Fibroblast of lung (primary cell): ENCODE data around the gene EYA2. TPM values are rescaled to one million over a fixed set of nuclear protein-coding genes. Genes with fewer than 3 reads are reported as not detected.

Experiments used
- DNase-seq, 2 donors: peaks; one replicate each; pipeline versions ENCODE4 v3.0.0 to v3.0.0-alpha.2; 2010; ENCODE audit warnings: low read depth in 2 of 2
- H2AFZ ChIP-seq: 2 replicates; pipeline ENCODE4 v1.5.1; 2012; ENCODE audit warnings: low read length, control low read depth, inconsistent platforms
- H3K27ac ChIP-seq: 2 replicates; pipeline ENCODE4 v1.5.1; 2011; ENCODE audit warnings: low read length, control low read depth; ENCODE audit not compliant: insufficient read depth
- H3K27me3 ChIP-seq: 2 replicates; pipeline ENCODE4 v1.5.1; 2011; ENCODE audit warnings: mild to moderate bottlenecking, low read length; ENCODE audit not compliant: control insufficient read depth, insufficient read depth
- H3K36me3 ChIP-seq: 2 replicates; pipeline ENCODE4 v1.5.1; 2011; ENCODE audit warnings: low read length; ENCODE audit not compliant: control insufficient read depth, insufficient read depth
- H3K4me1 ChIP-seq: 2 replicates; pipeline ENCODE4 v1.5.1; 2011; ENCODE audit warnings: low read length; ENCODE audit not compliant: control insufficient read depth, insufficient read depth; ENCODE audit errors: extremely low read depth
- H3K4me2 ChIP-seq: 2 replicates; pipeline ENCODE4 v1.5.1; 2011; ENCODE audit warnings: low read length, control low read depth; ENCODE audit not compliant: insufficient read depth; ENCODE audit errors: extremely low read depth
- H3K4me3 ChIP-seq, 4 experiments: fragments of 200-600 bp in 1 of 4; sonication (generic) in 1 of 4; replicated peaks in 1 of 4; 2 replicates each; pipeline ENCODE4 v1.5.1; 2011 to 2016; ENCODE audit warnings: low read length in 4 of 4, low read depth in 3 of 4, mild to moderate bottlenecking in 3 of 4, control low read depth in 2 of 4, inconsistent platforms in 1 of 4, mixed read lengths in 1 of 4; ENCODE audit not compliant: insufficient read depth in 1 of 4; ENCODE audit errors: control extremely low read depth in 1 of 4
- H3K79me2 ChIP-seq: 2 replicates; pipeline ENCODE4 v1.5.1; 2012; ENCODE audit warnings: mild to moderate bottlenecking, low read length, inconsistent platforms; ENCODE audit not compliant: control insufficient read depth, insufficient read depth
- H3K9ac ChIP-seq: 2 replicates; pipeline ENCODE4 v1.5.1; 2011; ENCODE audit warnings: mild to moderate bottlenecking, low read length, control low read depth; ENCODE audit not compliant: insufficient read depth
- H3K9me3 ChIP-seq: 2 replicates; pipeline ENCODE4 v1.5.1; 2012; ENCODE audit warnings: low read depth, low read length; ENCODE audit not compliant: control insufficient read depth, insufficient read depth
- H4K20me1 ChIP-seq: 2 replicates; pipeline ENCODE4 v1.5.1; 2011; ENCODE audit warnings: low read length; ENCODE audit not compliant: control insufficient read depth, insufficient read depth; ENCODE audit errors: extremely low read depth
- EZH2 ChIP-seq: IDR thresholded peaks from 2 replicates; pipeline ENCODE4 v1.5.1; 2012; ENCODE audit warnings: low read length, control low read depth, mild to moderate bottlenecking; ENCODE audit errors: missing control alignments
- polyA plus RNA-seq, 2 donors: library from polyadenylated mRNA; depleted of rRNA in 1 of 2; stranded (reverse) in 1 of 2; unstranded in 1 of 2; fragments of >200 nt; gene quantifications; 2 replicates each; pipeline ENCODE4 v1.2.1, GENCODE V29; 2011 to 2012; ENCODE audit warnings: missing spikeins in 1 of 2
- total RNA-seq: library from RNA; depleted of rRNA; stranded (reverse); fragments of >200 nt; gene quantifications from 2 replicates; pipeline ENCODE4 v1.2.1, GENCODE V29; 2014
- TF ChIP-seq, protein P1 (sequence below), 2 donors: IDR thresholded peaks in 1 of 2; conservative IDR thresholded peaks in 1 of 2; 1 replicate in 1 of 2; 2 replicates in 1 of 2; pipeline ENCODE4 v1.5.1; 2011 to 2012; ENCODE audit warnings: low read length in 2 of 2, control low read depth in 1 of 2, inconsistent platforms in 1 of 2, low read depth in 1 of 2, mild to moderate bottlenecking in 1 of 2

The EYA2 gene
- total and polyA plus RNA-seq, 2 donors (not counting 1 experiment from before 2014, with no cell fraction given) = 0.37 to 1.7 TPM

- Histone ChIP-seq H3K4me1 (no peaks in the 10 kb centered on the region), H3K9me3 (no peaks in the 10 kb centered on the region), H2AFZ (no peak overlapping the region), H3K27ac (no peak overlapping the region), H3K27me3 (no peaks in the 10 kb centered on the region), H3K79me2 (no peaks in the 10 kb centered on the region), H4K20me1 (no peaks in the 10 kb centered on the region), H3K4me3 (no peak overlapping the region), H3K36me3 (no peaks in the 10 kb centered on the region), H3K4me2 (no peak overlapping the region), H3K9ac (no peak overlapping the region)
- TF ChIP-seq, protein P1, sequence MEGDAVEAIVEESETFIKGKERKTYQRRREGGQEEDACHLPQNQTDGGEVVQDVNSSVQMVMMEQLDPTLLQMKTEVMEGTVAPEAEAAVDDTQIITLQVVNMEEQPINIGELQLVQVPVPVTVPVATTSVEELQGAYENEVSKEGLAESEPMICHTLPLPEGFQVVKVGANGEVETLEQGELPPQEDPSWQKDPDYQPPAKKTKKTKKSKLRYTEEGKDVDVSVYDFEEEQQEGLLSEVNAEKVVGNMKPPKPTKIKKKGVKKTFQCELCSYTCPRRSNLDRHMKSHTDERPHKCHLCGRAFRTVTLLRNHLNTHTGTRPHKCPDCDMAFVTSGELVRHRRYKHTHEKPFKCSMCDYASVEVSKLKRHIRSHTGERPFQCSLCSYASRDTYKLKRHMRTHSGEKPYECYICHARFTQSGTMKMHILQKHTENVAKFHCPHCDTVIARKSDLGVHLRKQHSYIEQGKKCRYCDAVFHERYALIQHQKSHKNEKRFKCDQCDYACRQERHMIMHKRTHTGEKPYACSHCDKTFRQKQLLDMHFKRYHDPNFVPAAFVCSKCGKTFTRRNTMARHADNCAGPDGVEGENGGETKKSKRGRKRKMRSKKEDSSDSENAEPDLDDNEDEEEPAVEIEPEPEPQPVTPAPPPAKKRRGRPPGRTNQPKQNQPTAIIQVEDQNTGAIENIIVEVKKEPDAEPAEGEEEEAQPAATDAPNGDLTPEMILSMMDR (conservative IDR thresholded peaks at IDR 0.05 in 1 of 2, IDR thresholded peaks at IDR 0.05 in 1 of 2; ENCODE audit: low read depth in 1 of 2, low read length in 2 of 2) = no peak
- TF ChIP-seq EZH2 = no peak
- no peak for DNase-seq
These were observed 41.9 kb downstream of the EYA2 start for GRCh38 chr20:46936415-46937156.

GRCh38 chr20:46937157-46937523 lies 42.5 kb downstream of the EYA2 start:
- TF ChIP-seq EZH2 = no peak
- TF ChIP-seq, protein P1 (conservative IDR thresholded peaks at IDR 0.05 in 1 of 2, IDR thresholded peaks at IDR 0.05 in 1 of 2; ENCODE audit: low read depth in 1 of 2, low read length in 2 of 2) = no peak
- Histone ChIP-seq H3K9ac (no peak overlapping the region), H4K20me1 (no peaks in the 10 kb centered on the region), H3K27ac (no peak overlapping the region), H3K36me3 (no peaks in the 10 kb centered on the region), H3K79me2 (no peaks in the 10 kb centered on the region), H3K4me3 (no peak overlapping the region), H3K27me3 (no peaks in the 10 kb centered on the region), H3K9me3 (no peaks in the 10 kb centered on the region), H3K4me1 (no peaks in the 10 kb centered on the region), H3K4me2 (no peak overlapping the region), H2AFZ (no peak overlapping the region)
- no peak for DNase-seq

DNA sequence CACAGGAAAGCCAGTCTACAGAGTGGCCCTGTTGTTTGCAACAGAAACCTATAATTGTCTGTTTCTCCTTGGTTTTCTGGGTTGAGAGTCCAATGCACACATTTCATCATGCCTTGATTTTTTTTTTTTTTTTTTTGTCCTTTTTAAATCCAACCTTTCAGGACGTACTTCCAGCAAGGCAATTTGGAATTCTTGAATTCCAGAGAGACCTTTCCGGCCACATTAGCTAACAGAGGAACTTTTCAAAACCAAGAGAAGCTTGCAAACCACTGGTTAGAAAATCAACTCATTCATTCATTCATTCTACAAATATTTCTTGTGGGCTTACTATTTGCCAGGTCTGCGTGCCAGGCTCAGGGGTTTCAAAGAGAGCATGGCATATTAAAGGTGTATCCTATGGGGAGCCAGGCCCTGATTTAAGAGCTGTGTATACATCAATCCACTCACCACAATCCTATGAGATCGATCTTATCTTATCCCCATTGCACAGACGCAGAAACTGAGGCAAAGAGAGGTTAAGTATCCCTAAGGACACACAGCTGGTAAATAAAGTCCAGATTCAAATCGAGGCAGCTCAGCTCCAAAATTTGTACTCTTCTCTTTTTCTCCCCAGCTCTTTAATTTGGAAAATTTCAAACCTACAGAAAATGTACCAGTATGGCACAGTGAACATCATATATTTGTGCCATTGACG lies 43.0 kb downstream of the EYA2 start:
- H4K20me1 ChIP-seq = no peaks in the 10 kb centered on the region
- H3K36me3 ChIP-seq = no peaks in the 10 kb centered on the region
- H3K27ac ChIP-seq = no peak overlapping the region
- H3K4me1 ChIP-seq = no peaks in the 10 kb centered on the region
- no peaks in the 10 kb centered on the region for H3K79me2 ChIP-seq
- no peak overlapping the region for H3K9ac ChIP-seq
- no peak overlapping the region for H3K4me3 ChIP-seq
- no peak for TF ChIP-seq EZH2
- TF ChIP-seq, protein P1 (conservative IDR thresholded peaks at IDR 0.05 in 1 of 2, IDR thresholded peaks at IDR 0.05 in 1 of 2; ENCODE audit: low read depth in 1 of 2, low read length in 2 of 2) = no peak
- H3K9me3 ChIP-seq = no peaks in the 10 kb centered on the region
- no peak for DNase-seq
- no peaks in the 10 kb centered on the region for H3K27me3 ChIP-seq
- no peak overlapping the region for H3K4me2 ChIP-seq
- H2AFZ ChIP-seq = no peak overlapping the region
